ENCODE data around the gene KIFC1. TPM values are rescaled to one million over a fixed set of nuclear protein-coding genes. Genes with fewer than 3 reads are reported as not detected.

Gene KIFC1
- total and polyA plus RNA-seq, 4 experiments from 2014 or later, result 0.54 to 0.69 (median 0.61) TPM; not detected in 1

DNA sequence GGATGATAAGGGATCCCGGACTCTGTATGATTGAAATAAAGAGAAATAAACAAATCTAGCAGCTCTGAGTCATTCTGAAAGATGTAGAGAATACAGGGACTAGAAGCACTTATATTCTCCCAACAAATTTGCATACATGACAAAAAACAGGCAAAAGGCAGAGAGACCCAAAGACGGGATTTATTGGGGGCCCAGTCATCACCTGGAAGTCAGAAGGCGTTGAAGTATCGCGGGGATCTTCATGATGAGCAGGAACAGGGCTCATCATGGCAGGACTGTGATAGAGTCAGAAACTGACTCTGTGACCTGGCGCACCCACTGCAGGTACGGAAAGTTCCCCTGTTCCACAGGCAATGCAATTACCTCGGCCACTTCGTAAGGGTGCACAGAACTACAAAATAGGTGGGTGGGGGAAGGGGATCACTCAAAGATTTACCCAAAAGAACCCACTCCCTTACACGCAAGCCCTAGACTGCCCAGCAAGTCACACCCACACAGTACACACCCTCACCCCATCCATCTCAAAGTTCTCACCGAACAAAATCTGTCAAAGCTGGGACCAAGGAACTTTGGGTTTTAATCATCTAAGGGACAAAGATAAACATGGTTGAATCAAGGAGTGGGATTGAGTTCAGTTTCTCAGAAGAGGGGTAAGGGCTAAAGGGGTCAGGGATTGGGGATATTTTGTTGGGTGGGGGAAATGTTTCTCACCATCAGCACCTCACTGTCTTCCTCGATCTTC lies 24.9 kb downstream of the KIFC1 start:
- Histone ChIP-seq H3K9me3 (ENCODE audit: control insufficient read depth in 1 of 2, low read length in 2 of 2) (no peaks in the 10 kb centered on the region), H3K36me3 (ENCODE audit: insufficient read depth, low read length) (peaks cover 38% of the 10 kb centered on the region), H3K4me3 (ENCODE audit: low read length in 2 of 2) (peak overlapping the region; percentile 82 to 94), H3K27me3 (ENCODE audit: insufficient read depth, low read length) (no peaks in the 10 kb centered on the region), H3K4me1 (ENCODE audit: insufficient read depth, low read length) (peaks cover 85% of the 10 kb centered on the region), H3K27ac (ENCODE audit: low read depth, low read length) (peak overlapping the region; percentile 92)
- H3K27ac Mint-ChIP-seq, result peak overlapping the region; percentile 99 to 100 (median 99)
- peaks cover 53 to 85% (median 69%) of the 10 kb centered on the region in 4 donors for H3K4me1 Mint-ChIP-seq
- peaks cover 0 to 3% (median 0%) of the 10 kb centered on the region in 8 donors for H3K9me3 Mint-ChIP-seq
- ChIA-PET CTCF (ENCODE audit: partially characterized antibody) (interaction anchor here (0.8 to 2.6 kb wide), 5 partner anchors 9 to 164 kb away, joined by 3 to 8 read pairs (median 3); no protein-coding TSS in a partner anchor), POLR2A (ENCODE audit: partially characterized antibody) (interaction anchor here (0.7 to 4.6 kb wide), 24 partner anchors 8 to 444 kb away, joined by 3 to 77 read pairs (median 4); partner anchors contain the start of genes B3GALT4, PFDN6, RGL2 and RPS18)
- peak overlapping the region; percentile 87 to 97 (median 94) for H3K4me3 Mint-ChIP-seq
- peak in 1 of 5 donors; percentile 54 for DNase-seq
- intact Hi-C loops (cut with micrococcal nuclease), result loop anchor here (5.0 to 10.0 kb wide), 4 partner anchors 144 to 1222 kb away; partner anchors contain the start of genes GPSM3, HSD17B8, PBX2 and RPS18
- H3K27me3 Mint-ChIP-seq, result no peaks in the 10 kb centered on the region
- peaks cover 33 to 61% of the 10 kb centered on the region in 2 donors for H3K36me3 Mint-ChIP-seq

- Mint-ChIP-seq H3K27ac (peak overlapping the region; percentile 99 to 100 (median 99)), H3K4me1 (peaks cover 51 to 87% (median 67%) of the 10 kb centered on the region in 4 donors), H3K27me3 (no peaks in the 10 kb centered on the region), H3K4me3 (peak overlapping the region; percentile 87 to 97 (median 94)), H3K9me3 (peaks cover 0 to 1% (median 0%) of the 10 kb centered on the region in 8 donors), H3K36me3 (peaks cover 33 to 57% of the 10 kb centered on the region in 2 donors)
- DNase-seq, result peak in 1 of 5 donors; percentile 45
- intact Hi-C loops (cut with micrococcal nuclease), result loop anchor here (5.0 to 10.0 kb wide), 4 partner anchors 145 to 1223 kb away; partner anchors contain the start of genes GPSM3, HSD17B8, PBX2 and RPS18
- Histone ChIP-seq H3K9me3 (ENCODE audit: control insufficient read depth in 1 of 2, low read length in 2 of 2) (no peaks in the 10 kb centered on the region), H3K4me1 (ENCODE audit: insufficient read depth, low read length) (peaks cover 80% of the 10 kb centered on the region), H3K27me3 (ENCODE audit: insufficient read depth, low read length) (no peaks in the 10 kb centered on the region), H3K36me3 (ENCODE audit: insufficient read depth, low read length) (peaks cover 36% of the 10 kb centered on the region), H3K4me3 (ENCODE audit: low read length in 2 of 2) (peak overlapping the region; percentile 82 to 94), H3K27ac (ENCODE audit: low read depth, low read length) (peak overlapping the region; percentile 92)
- CTCF ChIA-PET (ENCODE audit: partially characterized antibody), result interaction anchor here (0.8 to 2.6 kb wide), 10 partner anchors 8 to 221 kb away, joined by 3 to 8 read pairs (median 3); partner anchors contain the start of gene ZBTB9
- POLR2A ChIA-PET (ENCODE audit: partially characterized antibody), result interaction anchor here (0.8 to 4.6 kb wide), 24 partner anchors 9 to 445 kb away, joined by 3 to 77 read pairs (median 6); partner anchors contain the start of genes B3GALT4, BAK1, RGL2 and RPS18
Measured at GRCh38 chr6:33417128-33417902, 25.7 kb downstream of the KIFC1 start.

DNA sequence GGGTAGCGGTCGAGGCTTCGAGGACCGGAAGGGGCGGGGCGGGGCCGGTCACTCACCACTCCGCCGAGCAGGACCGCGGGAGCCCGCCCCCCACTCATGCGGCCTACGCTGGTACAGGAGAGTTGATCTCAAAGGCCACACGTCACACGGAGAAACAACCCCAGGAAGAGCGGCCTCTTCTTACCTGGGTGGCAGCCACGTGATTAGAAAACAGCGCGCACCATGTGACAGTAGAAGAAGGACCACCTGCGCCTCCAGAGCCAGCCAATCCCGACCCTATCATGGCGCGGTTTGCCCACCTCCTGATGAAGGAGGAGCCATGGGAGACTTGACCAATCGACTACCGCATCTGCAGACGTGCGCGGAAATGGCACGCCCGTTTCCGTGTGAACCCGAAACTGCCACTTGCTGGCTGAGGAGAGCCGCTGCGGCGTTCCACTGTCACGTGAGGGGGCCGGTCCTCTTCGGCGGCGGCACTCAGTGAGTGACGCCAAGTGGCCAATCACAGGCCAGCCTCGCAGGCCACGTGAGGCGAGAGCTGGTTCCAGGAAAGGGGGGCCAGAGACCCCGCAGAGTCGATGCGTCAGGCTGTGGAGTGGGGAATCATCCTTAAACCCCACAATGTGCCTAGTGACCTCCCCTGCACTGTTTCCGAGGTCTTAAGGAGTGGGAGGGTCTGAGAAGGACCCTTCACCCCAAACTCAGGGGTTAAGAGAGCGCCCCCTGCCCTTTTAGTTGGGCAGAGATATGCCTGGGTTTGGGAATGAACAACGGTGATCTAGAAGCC lies 26.5 kb downstream of the KIFC1 start, which contains the start of gene CUTA:
Gene CUTA, minus strand, starts transcription at position 205 of the 787 bp plus-strand sequence. Its CDS starts 107 bp downstream, at position 98.
- Histone ChIP-seq H3K36me3 (ENCODE audit: insufficient read depth, low read length) (peaks cover 28% of the 10 kb centered on the region), H3K27me3 (ENCODE audit: insufficient read depth, low read length) (no peaks in the 10 kb centered on the region), H3K9me3 (ENCODE audit: control insufficient read depth in 1 of 2, low read length in 2 of 2) (no peaks in the 10 kb centered on the region), H3K4me3 (ENCODE audit: low read length in 2 of 2) (peak within 1 kb of the TSS; percentile 82 to 94), H3K27ac (ENCODE audit: low read depth, low read length) (peak within 1 kb of the TSS; percentile 97), H3K4me1 (ENCODE audit: insufficient read depth, low read length) (peaks cover 72% of the 10 kb centered on the region)
- Mint-ChIP-seq H3K4me3 (peak within 1 kb of the TSS; percentile 87 to 97 (median 94)), H3K27ac (peak within 1 kb of the TSS; percentile 99 to 100 (median 99)), H3K4me1 (peaks cover 43 to 87% (median 61%) of the 10 kb centered on the region in 4 donors), H3K9me3 (no peaks in the 10 kb centered on the region), H3K27me3 (no peaks in the 10 kb centered on the region), H3K36me3 (peaks cover 28 to 49% of the 10 kb centered on the region in 2 donors)
- peak; percentile 97 to 100 (median 100) for DNase-seq
- intact Hi-C loops (cut with micrococcal nuclease), result loop anchor here (1.0 to 10.0 kb wide), 9 partner anchors 8 to 1223 kb away; partner anchors contain the start of genes GPSM3, HSD17B8, KIFC1 and PBX2
- POLR2A ChIA-PET (ENCODE audit: partially characterized antibody), result interaction anchor here (0.6 to 4.6 kb wide), 27 partner anchors 8 to 446 kb away, joined by 3 to 77 read pairs (median 6); partner anchors contain the start of genes B3GALT4, BAK1, KIFC1 and PFDN6
- CTCF ChIA-PET (ENCODE audit: partially characterized antibody), result interaction anchor here (0.9 to 2.3 kb wide), 11 partner anchors 8 to 221 kb away, joined by 3 to 17 read pairs (median 4); partner anchors contain the start of gene ZBTB9

DNA sequence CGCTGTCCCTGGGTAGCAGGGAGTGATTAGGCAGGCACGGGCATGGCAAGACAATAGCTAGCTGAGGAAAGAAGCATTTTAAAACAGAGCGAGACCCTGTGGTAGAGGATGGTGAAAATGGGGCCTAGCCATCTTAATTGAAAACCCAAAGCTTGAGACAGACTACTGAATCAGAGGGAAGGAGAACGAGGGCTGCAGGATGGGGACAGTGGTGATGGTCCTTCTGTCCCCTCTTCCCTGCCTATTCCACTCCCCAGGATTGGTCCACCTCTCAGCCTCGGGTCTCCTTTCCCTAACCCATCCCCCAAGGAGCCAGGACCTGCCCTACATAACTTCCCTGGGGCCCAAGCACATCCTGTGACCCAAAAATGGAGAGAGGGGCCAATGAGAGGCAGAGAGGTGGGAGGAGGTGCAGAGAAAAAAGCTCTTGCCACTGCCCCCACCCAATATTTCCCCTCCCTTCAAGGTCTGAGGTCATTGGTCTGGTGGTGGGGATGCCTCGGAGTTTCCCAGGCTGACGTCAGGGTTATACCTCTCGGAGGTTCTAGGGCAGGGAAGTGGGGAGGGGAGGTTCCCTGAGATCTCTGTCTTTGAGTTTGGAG lies 27.2 kb downstream of the KIFC1 start:
- H3K27ac Mint-ChIP-seq, result peak overlapping the region; percentile 99 to 100 (median 99)
- peaks cover 22 to 42% of the 10 kb centered on the region in 2 donors for H3K36me3 Mint-ChIP-seq
- intact Hi-C loops (cut with micrococcal nuclease), result loop anchor here (1.0 to 10.0 kb wide), 9 partner anchors 8 to 1224 kb away; partner anchors contain the start of genes GPSM3, HSD17B8, KIFC1 and PBX2
- CTCF ChIA-PET (ENCODE audit: partially characterized antibody), result interaction anchor here (0.8 to 2.3 kb wide), 12 partner anchors 9 to 434 kb away, joined by 3 to 17 read pairs (median 4); partner anchors contain the start of gene ZBTB9
- no peaks in the 10 kb centered on the region for H3K27me3 Mint-ChIP-seq
- peak overlapping the region; percentile 18 to 75 for H3K4me3 ChIP-seq (ENCODE audit: low read length in 2 of 2)
- H3K4me3 Mint-ChIP-seq, result peak overlapping the region; percentile 87 to 97 (median 94)
- H3K4me1 Mint-ChIP-seq, result peaks cover 44 to 87% (median 55%) of the 10 kb centered on the region in 4 donors
- no peaks in the 10 kb centered on the region for H3K27me3 ChIP-seq (ENCODE audit: insufficient read depth, low read length)
- peak; percentile 60 to 91 (median 76) for DNase-seq
- peaks cover 21% of the 10 kb centered on the region for H3K36me3 ChIP-seq (ENCODE audit: insufficient read depth, low read length)
- POLR2A ChIA-PET (ENCODE audit: partially characterized antibody), result interaction anchor here (0.6 to 4.6 kb wide), 23 partner anchors 7 to 447 kb away, joined by 3 to 77 read pairs (median 8); partner anchors contain the start of genes B3GALT4, BAK1, KIFC1 and PFDN6
- H3K9me3 Mint-ChIP-seq, result no peaks in the 10 kb centered on the region
- H3K9me3 ChIP-seq (ENCODE audit: control insufficient read depth in 1 of 2, low read length in 2 of 2), result no peaks in the 10 kb centered on the region
- H3K4me1 ChIP-seq (ENCODE audit: insufficient read depth, low read length), result peaks cover 65% of the 10 kb centered on the region
- peak overlapping the region; percentile 97 for H3K27ac ChIP-seq (ENCODE audit: low read depth, low read length)

DNA sequence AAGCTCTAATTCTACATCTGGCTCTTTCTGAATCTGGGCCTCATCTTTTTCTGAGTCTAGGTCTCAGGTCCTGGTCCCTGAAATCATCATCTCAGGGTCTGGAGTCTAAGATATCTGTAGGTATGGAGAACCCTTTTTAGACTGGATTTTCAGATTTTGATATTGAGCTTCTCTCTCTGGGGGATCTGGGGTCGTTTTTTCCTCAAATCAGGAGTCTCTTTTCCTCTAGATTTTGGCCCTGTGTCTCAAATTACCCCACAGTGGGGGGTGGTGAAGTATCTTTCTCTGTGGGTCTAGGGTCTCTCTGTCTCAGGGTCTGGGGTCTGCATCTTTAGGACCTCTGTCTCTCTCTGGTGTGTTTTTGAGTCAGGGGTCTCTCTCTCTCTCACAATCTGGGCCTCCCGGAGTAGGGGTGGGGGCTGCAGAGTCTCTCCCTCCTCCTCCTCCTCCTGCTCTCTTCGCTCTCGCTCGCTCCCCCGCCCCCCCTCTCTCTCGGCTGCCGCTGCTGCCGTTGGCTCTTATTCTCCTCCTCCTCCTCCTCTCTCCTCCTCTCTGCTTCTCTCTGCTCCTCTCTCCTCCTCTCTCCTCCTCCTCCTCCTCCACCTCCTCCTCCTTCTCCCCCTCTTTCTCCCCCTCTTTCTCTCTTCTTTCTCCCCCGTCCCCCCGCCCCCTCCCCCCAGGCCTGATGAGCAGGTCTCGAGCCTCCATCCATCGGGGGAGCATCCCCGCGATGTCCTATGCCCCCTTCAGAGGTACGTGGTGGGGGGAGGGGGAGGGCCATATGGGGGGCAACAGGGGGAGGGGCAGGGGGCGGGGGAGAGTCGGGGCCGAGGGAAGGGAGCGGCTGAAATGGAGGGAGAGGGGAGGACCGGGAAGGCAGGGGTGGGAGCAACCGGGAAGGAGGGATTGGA lies 28.2 kb downstream of the KIFC1 start, which contains the start of gene SYNGAP1:
Gene SYNGAP1, plus strand, starts transcription at position 486 of the 911 bp plus-strand sequence. Its CDS starts 200 bp downstream, at position 686.
- CTCF ChIA-PET (ENCODE audit: partially characterized antibody), result interaction anchor here (0.8 to 2.3 kb wide), 4 partner anchors 9 to 435 kb away, joined by 3 to 17 read pairs (median 8); no protein-coding TSS in a partner anchor
- H3K4me1 Mint-ChIP-seq, result peaks cover 51 to 87% (median 57%) of the 10 kb centered on the region in 4 donors
- no peaks in the 10 kb centered on the region for H3K9me3 Mint-ChIP-seq
- no peaks in the 10 kb centered on the region for H3K27me3 ChIP-seq (ENCODE audit: insufficient read depth, low read length)
- H3K36me3 Mint-ChIP-seq, result peaks cover 13 to 32% of the 10 kb centered on the region in 2 donors
- H3K4me1 ChIP-seq (ENCODE audit: insufficient read depth, low read length), result peaks cover 65% of the 10 kb centered on the region
- intact Hi-C loops (cut with micrococcal nuclease), result loop anchor here (2.0 to 10.0 kb wide), 5 partner anchors 148 to 1225 kb away; partner anchors contain the start of genes GPSM3, HSD17B8, PBX2 and RPS18
- H3K9me3 ChIP-seq (ENCODE audit: control insufficient read depth in 1 of 2, low read length in 2 of 2), result no peaks in the 10 kb centered on the region
- no peaks in the 10 kb centered on the region for H3K27me3 Mint-ChIP-seq
- POLR2A ChIA-PET (ENCODE audit: partially characterized antibody), result interaction anchor here (1.9 to 4.6 kb wide), 7 partner anchors 10 to 148 kb away, joined by 6 to 77 read pairs (median 24); partner anchors contain the start of genes B3GALT4, KIFC1, RPS18 and VPS52
- DNase-seq, result peak in 1 of 5 donors; percentile 61
- H3K36me3 ChIP-seq (ENCODE audit: insufficient read depth, low read length), result peaks cover 12% of the 10 kb centered on the region
- peak within 1 kb of the TSS; percentile 97 for H3K27ac ChIP-seq (ENCODE audit: low read depth, low read length)
- peak within 1 kb of the TSS in 1 of 2 donors; percentile 18 for H3K4me3 ChIP-seq (ENCODE audit: low read length in 2 of 2)
- peak within 1 kb of the TSS; percentile 69 to 97 (median 92) for H3K4me3 Mint-ChIP-seq
- peak within 1 kb of the TSS; percentile 99 to 100 (median 99) for H3K27ac Mint-ChIP-seq

Measured in CD4-positive, alpha-beta memory T cell (primary cell).